ENCODE measurements around the gene LHFPL3. TPM values are rescaled to one million over a fixed set of nuclear protein-coding genes. Genes with fewer than 3 reads are reported as not detected.

Gene LHFPL3
- total and polyA plus RNA-seq, 7 donors: 0.17 to 0.55 (median 0.36) TPM; not detected in 4

DNA sequence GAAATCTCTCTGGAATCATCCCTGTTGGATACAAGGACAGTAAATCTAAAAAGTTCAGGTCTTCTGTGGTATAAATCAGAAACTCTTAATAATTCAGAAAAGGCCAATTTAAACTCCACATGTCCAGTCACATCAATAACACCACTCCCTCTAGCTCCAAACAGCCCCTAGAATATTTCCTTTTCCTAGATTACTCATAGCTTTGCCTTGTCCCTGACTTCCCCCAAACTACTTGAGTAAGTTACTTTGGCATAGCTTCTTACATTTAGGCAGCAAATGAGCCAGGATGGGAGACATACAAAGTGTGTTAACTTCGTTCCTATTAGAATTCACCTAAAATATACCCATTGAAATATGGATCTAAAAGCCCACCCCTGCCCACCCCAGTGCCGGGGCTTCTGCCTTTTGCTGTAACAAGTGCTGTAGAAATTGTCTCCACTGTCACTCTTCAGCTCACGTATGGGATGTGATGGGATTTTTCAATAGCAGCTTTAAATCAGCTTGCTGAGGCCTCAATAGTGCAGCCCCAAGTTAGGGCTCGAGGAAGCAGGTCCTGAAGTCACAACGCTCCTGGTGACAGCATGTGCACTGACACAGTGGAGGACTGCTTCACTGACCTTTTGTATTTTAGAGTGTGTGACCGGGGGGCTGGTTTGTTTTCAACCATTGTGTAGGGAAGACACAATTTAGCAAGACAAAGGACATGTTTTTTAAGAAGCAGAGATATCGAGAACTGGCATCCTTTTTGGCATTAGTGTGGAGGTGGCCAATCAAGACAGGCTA, 467.4 kb downstream of the LHFPL3 start:
- intact Hi-C loops (cut with DNase I): no loop called here
- Histone ChIP-seq H3K36me3 (no peaks in the 10 kb centered on the region), H3K27ac (no peak overlapping the region), H3K4me3 (no peak overlapping the region), H3K9me3 (no peaks in the 10 kb centered on the region), H3K4me1 (no peaks in the 10 kb centered on the region), H3K27me3 (no peaks in the 10 kb centered on the region)
- WGBS, 2 donors: 87 to 90% methylated on average over 7 of the region's 7 CpGs
- TF ChIP-seq, protein P1, sequence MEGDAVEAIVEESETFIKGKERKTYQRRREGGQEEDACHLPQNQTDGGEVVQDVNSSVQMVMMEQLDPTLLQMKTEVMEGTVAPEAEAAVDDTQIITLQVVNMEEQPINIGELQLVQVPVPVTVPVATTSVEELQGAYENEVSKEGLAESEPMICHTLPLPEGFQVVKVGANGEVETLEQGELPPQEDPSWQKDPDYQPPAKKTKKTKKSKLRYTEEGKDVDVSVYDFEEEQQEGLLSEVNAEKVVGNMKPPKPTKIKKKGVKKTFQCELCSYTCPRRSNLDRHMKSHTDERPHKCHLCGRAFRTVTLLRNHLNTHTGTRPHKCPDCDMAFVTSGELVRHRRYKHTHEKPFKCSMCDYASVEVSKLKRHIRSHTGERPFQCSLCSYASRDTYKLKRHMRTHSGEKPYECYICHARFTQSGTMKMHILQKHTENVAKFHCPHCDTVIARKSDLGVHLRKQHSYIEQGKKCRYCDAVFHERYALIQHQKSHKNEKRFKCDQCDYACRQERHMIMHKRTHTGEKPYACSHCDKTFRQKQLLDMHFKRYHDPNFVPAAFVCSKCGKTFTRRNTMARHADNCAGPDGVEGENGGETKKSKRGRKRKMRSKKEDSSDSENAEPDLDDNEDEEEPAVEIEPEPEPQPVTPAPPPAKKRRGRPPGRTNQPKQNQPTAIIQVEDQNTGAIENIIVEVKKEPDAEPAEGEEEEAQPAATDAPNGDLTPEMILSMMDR (IDR thresholded peaks at IDR 0.05): no peak
- TF ChIP-seq POLR2A (IDR thresholded peaks at IDR 0.05) (no peak), POLR2AphosphoS5 (IDR thresholded peaks at IDR 0.05) (no peak), EP300 (IDR thresholded peaks at IDR 0.05) (no peak)
- no peak for DNase-seq

DNA sequence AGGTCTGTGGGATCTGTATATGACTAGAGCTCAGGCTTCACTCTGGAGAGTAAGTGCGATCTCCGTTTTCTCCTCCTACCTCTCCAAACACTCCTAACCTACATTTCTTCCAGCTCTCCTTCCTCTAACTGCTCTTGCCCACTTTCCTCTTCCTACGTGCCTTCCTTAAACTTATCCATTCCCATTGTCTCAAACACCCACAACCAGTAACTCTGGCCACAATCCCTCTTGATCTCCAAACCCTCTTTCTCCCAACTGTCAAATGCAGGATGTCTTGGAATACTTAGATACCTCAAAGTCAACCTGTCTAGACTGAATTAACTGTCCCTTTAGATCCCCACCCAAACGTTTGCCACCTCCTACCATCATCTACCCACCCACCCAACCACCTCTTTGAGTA, 471.9 kb downstream of the LHFPL3 start:
- intact Hi-C loops (cut with DNase I): no loop called here

DNA sequence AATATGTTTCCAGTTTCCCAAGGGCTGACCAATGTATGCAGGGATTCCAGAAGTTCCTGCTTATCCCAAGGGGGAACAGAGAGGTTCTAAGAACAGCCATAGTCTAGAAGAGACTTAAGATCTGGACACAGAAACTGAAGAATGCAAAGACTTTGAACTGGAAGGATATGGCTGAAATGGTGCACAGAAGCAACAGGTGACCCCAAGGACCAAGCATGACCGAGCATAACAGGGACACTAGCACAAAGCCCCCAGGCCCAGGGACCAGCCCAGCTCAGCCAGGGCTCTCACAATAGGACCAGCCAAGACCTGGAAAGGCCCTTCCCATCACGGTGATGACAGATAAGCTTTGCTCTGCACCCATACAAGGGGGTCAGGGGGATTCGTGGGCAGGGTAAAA, 472.6 kb downstream of the LHFPL3 start:
- Histone ChIP-seq H3K4me1 (no peaks in the 10 kb centered on the region), H3K27me3 (no peaks in the 10 kb centered on the region), H3K36me3 (no peaks in the 10 kb centered on the region), H3K27ac (no peak overlapping the region), H3K9me3 (peaks cover 0 to 2% (median 0%) of the 10 kb centered on the region in 4 donors), H3K4me3 (no peak overlapping the region)
- TF ChIP-seq, protein P1 (IDR thresholded peaks at IDR 0.05): no peak
- intact Hi-C loops (cut with DNase I): no loop called here
- no peak for DNase-seq
- WGBS, 2 donors: 70 to 86% methylated on average over 3 of the region's 3 CpGs

More for the DNA sequence above, 471.9 kb downstream of the LHFPL3 start:
- H3K36me3 ChIP-seq: no peaks in the 10 kb centered on the region
- no peaks in the 10 kb centered on the region for H3K27me3 ChIP-seq
- no peaks in the 10 kb centered on the region for H3K4me1 ChIP-seq
- no peak for DNase-seq
- H3K27ac ChIP-seq: no peak overlapping the region
- no peaks in the 10 kb centered on the region for H3K9me3 ChIP-seq
- H3K4me3 ChIP-seq: no peak overlapping the region
- WGBS, 2 donors: 71 to 79% methylated on average over 4 of the region's 4 CpGs
- TF ChIP-seq, protein P1 (IDR thresholded peaks at IDR 0.05): no peak
- TF ChIP-seq POLR2A (IDR thresholded peaks at IDR 0.05) (no peak), POLR2AphosphoS5 (IDR thresholded peaks at IDR 0.05) (no peak), EP300 (IDR thresholded peaks at IDR 0.05) (no peak)

DNA sequence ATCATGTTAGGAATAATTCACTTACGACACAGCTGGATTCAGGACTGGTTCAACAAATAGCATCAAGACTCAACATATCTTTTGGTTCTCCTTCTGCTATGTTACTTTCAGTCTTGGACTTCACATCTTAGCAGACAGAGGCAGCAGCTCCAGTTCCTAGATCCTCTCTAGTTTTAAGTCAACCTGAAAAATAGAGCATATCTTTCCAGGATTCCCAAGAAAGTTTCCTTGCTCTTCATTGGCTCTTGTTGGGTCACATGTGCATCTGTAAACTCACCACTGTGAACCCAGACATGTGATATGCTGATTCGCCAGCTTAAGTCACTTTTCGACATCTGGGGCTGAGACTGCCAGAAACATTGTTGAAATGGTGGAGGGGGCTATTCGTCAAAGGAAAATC, 475.5 kb downstream of the LHFPL3 start:
- intact Hi-C loops (cut with DNase I): no loop called here
- H3K4me3 ChIP-seq: no peak overlapping the region
- 91 to 94% methylated on average over 4 of the region's 4 CpGs for WGBS, 2 donors

More for the DNA sequence above, 475.5 kb downstream of the LHFPL3 start:
- TF ChIP-seq, protein P1 (IDR thresholded peaks at IDR 0.05): no peak
- TF ChIP-seq EP300 (IDR thresholded peaks at IDR 0.05) (no peak), POLR2A (IDR thresholded peaks at IDR 0.05) (no peak), POLR2AphosphoS5 (IDR thresholded peaks at IDR 0.05) (no peak)
- no peaks in the 10 kb centered on the region for H3K4me1 ChIP-seq
- peaks cover 0 to 4% (median 0%) of the 10 kb centered on the region in 4 donors for H3K9me3 ChIP-seq
- H3K36me3 ChIP-seq: no peaks in the 10 kb centered on the region
- no peak for DNase-seq
- no peaks in the 10 kb centered on the region for H3K27me3 ChIP-seq
- no peak overlapping the region for H3K27ac ChIP-seq
